Mammary epithelial cell (primary cell): Measurements from ENCODE around the gene IFNL2.

Source experiments
- CTCF ChIP-seq, 2 donors: IDR thresholded peaks in 1 of 2; conservative IDR thresholded peaks in 1 of 2; 2 replicates each; pipeline ENCODE4 v1.5.1; 2011 to 2012; ENCODE audit warnings: inconsistent platforms in 2 of 2, low read length in 2 of 2, mild to moderate bottlenecking in 2 of 2, control low read depth in 1 of 2, low read depth in 1 of 2; ENCODE audit not compliant: insufficient read depth in 1 of 2; ENCODE audit errors: extremely low read depth in 1 of 2
- EZH2 ChIP-seq: IDR thresholded peaks from 2 replicates; pipeline ENCODE4 v1.6.1; 2012; ENCODE audit warnings: low read length, inconsistent platforms, borderline replicate concordance

- TF ChIP-seq CTCF (conservative IDR thresholded peaks at IDR 0.05 in 1 of 2, IDR thresholded peaks at IDR 0.05 in 1 of 2; ENCODE audit: extremely low read depth in 1 of 2, insufficient read depth in 1 of 2, low read depth in 1 of 2, low read length in 2 of 2), result no peak
- no peak for TF ChIP-seq EZH2
These were observed 36.0 kb downstream of the IFNL2 start for GRCh38 chr19:39304185-39304513.
